Stimulated activated CD8-positive, alpha-beta memory T cell treated with anti-CD3 and anti-CD28 coated beads, Interleukin-4, amount 100 ng/mL, for 1 hour (primary cell): ENCODE measurements around the gene SLFN11.
"Not testable (repeated sequence)": the region's sequence is repeated elsewhere in the genome, so short reads cannot be mapped to it uniquely, and the experiment has no call there.

Experiments used
- DNase-seq, 2 donors: peaks; one replicate each; pipeline ENCODE4 v3.0.0-alpha.2; 2020; ENCODE audit warnings: low read depth in 2 of 2, low spot score in 1 of 2

The SLFN11 gene, protein sequence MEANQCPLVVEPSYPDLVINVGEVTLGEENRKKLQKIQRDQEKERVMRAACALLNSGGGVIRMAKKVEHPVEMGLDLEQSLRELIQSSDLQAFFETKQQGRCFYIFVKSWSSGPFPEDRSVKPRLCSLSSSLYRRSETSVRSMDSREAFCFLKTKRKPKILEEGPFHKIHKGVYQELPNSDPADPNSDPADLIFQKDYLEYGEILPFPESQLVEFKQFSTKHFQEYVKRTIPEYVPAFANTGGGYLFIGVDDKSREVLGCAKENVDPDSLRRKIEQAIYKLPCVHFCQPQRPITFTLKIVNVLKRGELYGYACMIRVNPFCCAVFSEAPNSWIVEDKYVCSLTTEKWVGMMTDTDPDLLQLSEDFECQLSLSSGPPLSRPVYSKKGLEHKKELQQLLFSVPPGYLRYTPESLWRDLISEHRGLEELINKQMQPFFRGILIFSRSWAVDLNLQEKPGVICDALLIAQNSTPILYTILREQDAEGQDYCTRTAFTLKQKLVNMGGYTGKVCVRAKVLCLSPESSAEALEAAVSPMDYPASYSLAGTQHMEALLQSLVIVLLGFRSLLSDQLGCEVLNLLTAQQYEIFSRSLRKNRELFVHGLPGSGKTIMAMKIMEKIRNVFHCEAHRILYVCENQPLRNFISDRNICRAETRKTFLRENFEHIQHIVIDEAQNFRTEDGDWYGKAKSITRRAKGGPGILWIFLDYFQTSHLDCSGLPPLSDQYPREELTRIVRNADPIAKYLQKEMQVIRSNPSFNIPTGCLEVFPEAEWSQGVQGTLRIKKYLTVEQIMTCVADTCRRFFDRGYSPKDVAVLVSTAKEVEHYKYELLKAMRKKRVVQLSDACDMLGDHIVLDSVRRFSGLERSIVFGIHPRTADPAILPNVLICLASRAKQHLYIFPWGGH

DNA sequence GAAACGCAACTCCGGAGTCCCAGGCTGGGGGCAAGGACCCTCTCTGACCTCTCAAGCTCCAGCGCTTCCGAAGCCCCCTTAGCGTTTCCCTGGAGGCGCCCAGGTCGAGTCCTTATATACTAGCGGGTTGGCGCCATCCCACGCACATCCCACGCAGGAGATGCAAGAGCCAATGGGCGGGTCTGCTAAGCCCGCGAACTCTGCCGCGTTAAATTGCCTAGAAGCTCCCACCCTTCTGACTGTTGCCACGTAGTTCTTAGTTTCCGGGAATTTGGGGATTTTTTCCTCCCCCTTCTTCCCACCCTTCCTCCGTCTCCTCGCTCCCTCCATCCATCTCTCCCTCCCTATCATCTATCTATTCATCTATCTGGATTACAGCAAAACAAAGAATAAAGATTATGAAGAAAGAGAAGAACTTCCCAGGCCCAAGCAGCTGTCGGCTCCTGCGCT, at the start of gene SLFN11:
SLFN11 (minus strand) TSS at position 88 of the 450 bp plus-strand sequence. CDS start 9,814 bp downstream, outside the sequence.
- DNase-seq, result peak; percentile 47 to 68

DNA sequence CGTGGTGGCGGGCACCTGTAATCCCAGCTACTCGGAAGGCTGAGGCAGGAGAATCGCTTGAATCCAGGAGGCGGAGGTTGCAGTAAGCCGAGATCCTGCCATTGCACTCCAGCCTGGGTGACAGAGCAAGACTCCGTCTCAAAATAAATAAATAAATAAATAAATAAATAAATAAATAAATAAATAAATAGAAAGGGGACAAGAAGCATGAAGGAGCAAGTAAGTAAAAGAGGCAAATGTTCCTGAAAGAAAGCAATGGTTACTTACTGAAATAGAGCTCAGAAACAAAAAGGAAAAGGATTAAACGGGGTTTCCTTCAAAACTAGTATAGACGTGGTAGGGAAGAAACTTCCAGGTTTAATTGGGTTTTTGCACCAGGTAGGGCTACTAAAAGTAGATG, 47.6 kb upstream of the SLFN11 start:
- DNase-seq, result not testable (repeated sequence)

DNA sequence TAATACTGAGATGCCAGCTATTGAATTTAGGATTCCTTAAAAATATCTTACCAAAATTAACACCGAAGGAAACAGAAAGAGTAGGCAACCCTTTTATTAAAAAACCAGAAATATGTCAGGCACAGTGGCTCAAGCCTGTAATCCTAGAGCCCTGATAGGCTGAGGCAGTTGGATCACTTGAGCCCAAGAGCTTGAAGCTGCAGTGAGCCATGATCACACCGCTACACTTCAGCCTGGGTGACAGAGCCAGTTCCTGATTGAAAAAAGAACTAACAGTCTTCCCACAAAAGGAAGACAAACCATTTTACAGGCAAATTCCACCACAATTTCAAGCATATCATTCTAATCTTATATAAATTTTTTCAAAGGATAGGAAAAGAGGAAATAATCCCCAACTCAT, 43.2 kb upstream of the SLFN11 start:
- no peak for DNase-seq

DNA sequence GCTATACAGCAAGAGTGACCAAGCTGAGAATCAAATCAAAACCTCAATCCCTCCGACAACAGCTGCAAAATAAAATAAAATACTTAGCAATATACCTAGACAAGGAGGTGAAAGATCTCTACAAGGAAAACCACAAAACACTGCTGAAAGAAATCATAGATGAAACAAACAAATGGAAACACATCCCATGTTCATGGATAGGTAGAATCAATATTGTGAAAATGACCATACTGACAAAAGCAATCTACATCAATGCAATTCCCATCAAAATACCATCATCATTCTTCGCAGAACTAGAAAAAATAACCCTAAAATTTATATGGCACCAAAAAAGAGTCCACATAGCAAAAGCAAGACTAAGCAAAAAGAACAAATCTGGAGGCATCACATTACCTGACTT, 41.3 kb upstream of the SLFN11 start:
- not testable (repeated sequence) for DNase-seq

DNA sequence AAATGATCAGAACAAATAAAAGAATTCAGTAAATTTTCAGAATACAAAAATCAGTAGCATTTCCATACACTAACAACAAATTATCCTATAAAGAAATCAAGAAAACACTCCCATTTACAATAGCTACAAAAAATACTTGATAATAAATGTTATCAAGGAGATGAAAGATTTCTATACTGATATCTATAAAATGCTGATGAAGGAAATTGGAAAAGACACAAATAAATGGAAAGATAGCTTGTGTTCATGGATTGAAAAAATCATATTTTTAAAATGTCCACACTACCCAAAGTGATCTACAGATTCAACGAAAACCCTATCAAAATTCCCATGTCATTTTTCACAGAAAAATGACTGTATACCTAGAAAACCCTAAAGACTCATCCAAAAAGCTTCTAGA, 40.8 kb upstream of the SLFN11 start:
- no peak for DNase-seq

DNA sequence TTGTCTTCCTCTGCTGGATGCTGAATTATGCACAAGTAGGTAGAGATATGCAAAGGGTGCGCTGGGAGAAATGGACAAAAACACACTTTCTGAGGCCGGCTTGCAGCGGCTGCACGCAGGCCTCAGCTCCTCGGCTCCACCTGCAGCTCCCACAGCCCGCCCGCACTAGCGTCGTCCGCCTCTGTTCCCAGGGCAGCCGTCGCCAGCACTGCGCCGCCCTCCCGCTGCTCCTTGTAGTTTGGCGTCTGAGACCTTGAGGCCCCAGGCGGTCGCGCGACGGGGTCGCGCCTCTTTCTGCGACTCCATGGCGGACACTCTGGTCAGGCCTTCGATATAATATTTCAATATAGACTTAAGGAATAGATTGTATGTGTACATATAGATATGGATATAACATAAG, 34.1 kb upstream of the SLFN11 start:
- DNase-seq, result no peak

DNA sequence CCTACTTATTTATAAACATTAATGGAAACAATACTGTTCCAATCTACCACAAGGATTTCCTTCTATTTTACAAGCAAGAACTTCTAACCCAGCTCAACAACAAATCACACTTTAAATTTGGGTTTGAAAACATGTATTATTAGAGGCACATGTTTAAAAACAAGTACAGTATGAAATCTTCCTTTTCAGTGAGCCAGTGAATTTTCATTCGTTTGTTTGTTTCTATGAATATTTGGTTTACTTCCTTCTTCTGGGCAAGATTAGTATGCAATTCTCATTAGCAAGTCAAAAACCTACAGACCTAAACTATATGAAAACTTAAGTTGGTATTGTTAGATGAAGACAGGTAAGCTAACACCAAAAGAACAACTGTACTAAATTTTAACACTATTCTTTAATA, 33.1 kb upstream of the SLFN11 start:
- DNase-seq, result no peak

DNA sequence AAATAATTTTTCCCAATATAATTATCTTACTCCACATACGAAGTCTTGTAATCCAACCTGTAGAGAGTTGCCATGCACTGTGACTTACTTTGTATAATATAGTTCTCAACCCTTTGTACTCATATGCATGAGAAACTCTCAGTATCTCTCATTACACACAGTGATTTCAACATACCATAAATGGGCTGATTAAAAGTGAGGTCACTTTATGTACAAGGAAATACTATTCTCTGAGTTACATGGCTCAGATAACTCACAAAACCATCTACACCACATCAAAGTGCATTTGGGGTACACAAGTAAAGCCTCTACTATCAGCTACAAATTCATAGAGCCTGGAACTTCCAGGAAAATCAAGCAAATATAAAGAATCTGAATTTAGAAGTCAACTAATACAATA, 30.9 kb upstream of the SLFN11 start:
- DNase-seq, result no peak

DNA sequence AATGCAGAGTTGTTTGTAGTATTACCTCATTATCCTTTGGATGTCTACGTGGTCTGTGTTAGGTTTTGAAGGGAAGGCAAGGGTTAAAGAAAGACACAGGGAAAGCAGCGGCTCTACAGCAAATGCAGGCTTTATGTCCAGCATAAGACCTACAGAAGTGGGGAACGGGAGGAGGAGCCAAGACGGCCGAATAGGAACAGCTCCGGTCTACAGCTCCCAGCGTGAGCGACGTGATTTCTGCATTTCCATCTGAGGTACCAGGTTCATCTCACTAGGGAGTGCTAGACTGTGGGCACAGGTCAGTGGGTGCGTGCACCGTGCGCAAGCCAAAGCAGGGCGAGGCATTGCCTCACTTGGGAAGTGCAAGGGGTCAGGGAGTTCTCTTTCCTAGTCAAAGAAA, 20.4 kb upstream of the SLFN11 start:
- not testable (repeated sequence) for DNase-seq

DNA sequence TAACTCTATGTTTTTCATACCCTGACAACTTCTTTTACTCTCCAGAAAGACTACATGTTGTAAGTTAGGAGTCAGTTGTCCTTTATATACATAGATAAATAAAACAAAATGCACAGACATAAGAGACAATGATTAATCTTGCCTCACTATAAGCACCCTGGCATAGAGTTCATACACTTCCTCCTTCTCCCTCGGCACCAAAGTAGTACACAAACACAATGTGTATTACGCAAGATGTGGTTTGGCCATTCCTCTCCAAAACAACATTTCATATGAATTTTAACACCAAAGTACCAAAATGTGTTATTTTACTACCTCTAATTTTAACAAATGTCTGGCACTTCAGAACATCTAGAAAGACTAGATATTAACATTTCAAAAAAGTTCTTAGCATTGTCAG, 17.2 kb upstream of the SLFN11 start:
- DNase-seq, result no peak

DNA sequence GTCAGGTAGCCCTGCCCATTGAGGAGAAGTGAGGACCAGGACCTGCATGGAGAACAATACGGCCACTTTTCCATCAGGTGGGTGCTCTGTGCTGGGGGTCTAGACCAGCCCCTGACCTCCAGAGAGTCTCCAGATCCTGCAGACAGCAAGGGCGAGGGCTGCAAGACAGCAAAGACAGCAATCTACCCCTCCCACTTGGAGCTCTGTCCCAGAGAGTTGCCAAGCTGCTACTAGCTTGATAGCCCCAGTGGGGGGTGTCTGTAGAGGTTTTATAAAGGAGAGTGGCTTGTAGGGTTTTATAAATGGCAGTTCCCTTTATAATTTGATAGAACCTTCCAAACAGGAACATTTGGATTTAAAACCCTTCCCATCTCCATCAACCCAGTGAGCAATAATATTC, 16.7 kb upstream of the SLFN11 start:
- DNase-seq, result no peak

DNA sequence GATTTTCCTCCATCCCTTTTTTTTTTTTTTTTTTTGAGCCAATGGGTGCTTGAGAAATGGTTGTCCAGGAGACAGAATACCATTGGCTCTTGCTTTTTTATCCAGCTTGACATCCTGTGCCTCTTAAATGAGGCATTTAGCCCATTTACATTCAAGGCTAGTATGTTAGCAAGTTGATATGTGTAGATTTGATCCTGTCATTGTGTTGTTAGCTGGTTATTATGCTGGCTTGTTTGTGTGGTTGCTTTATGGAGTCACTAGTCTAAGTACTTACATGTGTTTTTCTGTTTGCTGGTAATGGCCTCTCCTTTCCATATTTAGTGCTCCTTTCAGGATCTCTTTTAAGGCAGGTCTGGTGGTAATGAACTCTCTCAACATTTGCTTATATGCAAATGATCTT, 14.1 kb upstream of the SLFN11 start:
- DNase-seq, result no peak

DNA sequence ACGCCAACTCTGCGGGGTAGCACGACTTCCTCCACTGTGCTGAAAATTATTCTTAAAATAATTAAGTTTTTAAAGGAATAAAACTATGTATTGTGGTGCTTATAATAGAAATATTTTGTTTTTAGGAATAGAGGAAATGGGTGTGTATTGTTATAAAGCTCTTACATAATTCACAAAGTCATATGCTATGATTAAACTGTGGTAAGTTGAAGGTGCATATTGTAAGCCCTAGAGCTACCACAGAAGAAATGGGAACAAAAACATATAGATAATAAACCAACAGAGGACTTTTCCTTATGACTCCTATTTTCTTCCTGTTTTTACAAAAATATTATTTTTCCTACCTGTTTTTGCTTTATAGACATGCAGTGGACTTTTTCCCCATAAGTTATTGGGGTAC, 4.3 kb upstream of the SLFN11 start:
- no peak for DNase-seq

DNA sequence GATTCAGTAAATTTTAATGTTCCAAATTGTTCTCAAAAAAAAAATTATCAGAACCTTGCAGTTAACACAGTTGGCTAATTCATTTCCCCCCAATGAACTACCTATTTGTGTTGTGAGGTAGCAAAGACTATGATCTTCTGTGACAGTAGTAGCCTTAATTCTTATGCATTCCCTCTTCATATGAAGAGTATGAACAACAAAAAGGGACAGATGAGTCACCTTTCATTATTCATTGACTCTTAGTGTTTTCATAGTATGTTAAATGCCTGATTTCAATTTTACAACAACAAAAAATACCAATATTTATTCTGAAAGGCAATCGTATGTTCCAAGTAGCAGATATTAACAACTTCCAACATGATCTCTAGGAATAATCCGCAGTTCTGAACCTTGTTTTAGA, 3.6 kb upstream of the SLFN11 start:
- no peak for DNase-seq

DNA sequence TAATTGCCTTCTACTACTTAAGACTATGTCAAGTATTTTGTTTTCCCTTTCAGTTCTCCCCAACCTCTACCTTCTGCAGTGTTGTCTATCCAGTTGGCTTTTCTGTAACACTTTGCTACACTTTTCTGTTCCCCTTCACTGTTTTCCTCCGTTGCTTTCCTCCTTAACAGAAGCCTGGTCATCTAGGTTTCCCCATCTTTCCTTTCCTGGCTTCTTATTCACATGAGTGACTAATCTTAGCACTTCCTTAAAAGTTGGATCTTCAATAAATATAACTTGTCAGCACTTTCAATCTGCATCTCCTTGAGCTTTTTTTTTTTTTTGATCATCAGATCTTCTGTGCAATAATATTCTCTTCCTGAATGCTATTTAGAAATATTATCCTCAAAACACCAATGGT, 2.8 kb upstream of the SLFN11 start:
- no peak for DNase-seq

DNA sequence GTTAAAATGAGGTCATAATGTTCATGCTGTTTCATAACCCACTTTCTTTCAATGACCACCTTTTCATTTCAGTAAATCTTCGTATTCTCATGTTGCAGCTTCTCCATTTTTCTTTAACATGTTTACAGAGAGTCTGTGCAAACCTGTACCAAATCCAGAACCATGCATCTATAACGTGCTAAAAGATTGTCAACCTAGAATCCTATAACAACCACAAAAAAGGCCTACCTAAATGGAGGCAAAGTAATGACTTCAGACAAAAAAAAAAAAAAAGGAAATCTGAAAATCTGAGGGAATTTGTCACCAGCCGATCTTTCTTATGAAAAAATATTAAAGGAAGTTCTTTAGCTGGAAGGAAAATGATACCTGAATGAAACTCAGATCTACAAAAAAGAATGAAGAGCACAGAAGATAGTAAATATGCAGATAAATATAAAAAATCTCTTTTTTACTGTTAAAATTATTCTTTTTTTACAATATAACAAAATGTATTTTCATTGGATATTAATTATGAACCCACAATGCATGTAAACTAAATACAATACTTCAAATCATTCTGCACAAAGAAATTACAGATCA, 1.4 kb upstream of the SLFN11 start:
- DNase-seq, result no peak

DNA sequence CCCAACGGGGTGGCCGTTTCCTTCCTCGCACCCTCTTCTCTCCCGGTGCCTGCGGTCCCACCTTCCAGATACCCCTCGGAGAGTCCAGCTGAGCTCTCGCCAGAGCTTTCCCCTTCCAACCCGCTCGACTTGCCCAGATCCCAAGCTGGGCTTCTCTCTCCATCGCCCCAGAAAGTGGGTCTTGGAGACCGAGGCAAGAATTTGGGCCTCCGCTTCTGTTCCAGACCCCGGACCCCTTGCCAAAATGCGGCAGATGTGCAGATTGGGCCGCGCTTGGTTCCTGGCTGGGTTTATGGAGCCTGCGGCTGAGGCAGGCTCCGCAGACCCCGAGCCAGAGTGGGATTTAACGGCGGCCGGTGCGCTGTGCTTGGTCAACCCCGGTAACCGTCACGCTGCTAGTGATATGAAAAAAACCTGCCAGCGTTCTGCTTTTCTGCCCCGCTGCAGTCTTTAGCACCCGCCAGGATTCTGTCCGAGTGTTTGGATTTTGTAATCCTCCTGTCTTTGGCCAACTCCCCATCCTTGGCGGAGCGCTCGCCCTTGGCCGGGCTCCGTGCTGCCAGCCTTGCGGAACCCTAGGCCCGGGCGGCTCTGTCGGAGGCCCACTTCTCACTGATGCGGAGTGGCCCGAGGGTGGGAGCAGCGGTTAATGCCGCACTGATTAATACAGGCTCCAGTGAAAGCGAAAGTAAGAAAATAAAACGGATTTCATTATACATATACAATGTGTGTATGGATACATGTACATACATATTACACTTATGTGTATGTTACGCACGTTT, 754 bp upstream of the SLFN11 start:
- peak in 1 of 2 donors; percentile 9 for DNase-seq

DNA sequence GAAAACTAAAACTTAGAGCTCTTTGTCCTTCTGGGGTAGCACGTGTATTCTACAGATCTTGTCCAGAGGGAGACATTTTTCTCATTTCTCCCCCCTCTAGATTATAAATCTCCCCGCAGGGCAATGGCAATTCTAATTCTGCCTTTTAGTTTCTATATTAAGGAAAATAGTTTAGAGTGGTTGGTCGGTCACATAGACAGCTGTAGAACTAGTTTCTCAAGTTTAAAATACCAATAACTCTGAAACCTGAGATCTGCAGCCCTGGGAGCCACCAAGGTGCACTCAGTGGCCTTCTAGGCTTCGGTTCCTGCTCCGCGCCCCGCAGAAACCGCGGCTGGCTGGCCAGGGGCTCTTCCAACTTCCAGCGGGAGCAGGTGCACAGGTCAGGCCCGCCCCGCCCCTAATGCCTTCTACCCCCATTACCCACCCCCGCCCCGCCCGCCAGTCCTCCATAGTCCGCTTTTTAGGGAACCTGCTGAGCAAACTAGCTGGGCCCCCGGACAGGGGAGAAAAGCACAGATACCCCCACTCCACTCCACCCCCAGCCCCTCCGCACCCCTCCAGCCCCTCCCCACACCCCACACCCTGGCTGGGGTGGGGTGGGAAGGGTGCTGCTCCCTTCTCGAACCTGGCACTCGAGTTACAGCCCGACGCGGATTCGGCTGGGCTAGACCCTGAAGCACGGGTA, 431 bp downstream of the SLFN11 start:
- DNase-seq, result no peak

DNA sequence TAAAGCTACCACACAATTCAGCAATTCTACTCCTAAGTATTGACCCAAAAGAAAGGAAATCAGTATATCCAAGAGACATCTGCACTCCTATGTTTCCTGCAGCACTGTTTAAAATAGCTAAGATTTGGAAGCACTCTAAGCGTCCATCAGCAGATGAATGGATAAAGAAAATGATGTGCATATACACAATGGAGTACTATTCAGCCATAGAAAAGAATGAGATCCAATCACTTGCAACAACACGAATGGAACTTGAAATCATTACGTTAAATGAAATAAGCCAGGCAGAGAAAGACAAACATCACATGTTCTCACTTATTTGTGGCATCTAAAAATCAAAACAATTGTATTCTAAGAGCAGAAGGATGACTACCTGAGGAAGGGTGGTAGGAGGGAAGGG, 1.5 kb downstream of the SLFN11 start:
- DNase-seq, result no peak

DNA sequence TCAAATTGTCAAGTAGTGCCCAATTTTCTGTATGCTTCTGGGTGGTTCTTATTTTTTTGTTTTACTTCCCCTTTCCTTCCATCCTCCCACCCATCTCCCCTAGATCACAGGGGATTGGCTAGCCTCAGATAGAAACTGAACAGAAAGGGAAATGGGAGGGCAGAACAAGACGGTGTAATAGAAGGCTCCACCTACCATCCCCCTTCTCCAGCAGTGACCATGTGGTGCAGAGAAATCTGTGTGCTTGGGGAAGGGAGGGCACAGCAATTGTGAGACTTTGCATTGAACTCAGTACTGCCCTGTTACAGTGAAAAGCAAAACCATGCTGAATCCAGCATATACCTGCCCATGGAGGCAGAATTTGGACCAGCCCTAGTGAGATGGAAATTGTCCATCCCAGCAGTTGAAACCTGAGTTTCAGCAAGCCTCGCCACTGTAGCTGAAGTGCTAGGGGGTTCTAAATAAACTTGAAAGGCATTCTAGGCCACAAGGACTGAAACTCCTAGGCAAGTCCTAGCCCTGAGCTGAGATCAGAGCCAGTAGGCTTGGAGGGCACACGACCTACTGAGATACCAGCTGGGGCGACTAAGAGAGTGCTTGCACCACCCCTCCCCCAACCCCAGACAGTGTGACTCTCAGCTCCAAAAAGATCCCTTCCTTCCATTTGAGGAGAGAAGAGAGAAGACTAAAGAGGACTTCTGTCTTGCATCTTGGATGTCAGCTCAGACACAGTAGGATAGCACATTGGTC, 5.2 kb downstream of the SLFN11 start:
- no peak for DNase-seq
